Muscle layer of duodenum (tissue), 2 donors: ENCODE results near the gene ZNF683.

Experiments
- H3K27ac ChIP-seq: one replicate; pipeline ENCODE4 v1.7.0; 2013; ENCODE audit warnings: mild to moderate bottlenecking, low read length
- H3K27me3 ChIP-seq: one replicate; pipeline ENCODE4 v1.7.0; 2013; ENCODE audit warnings: low read depth, mild to moderate bottlenecking, control low read depth, low read length
- H3K36me3 ChIP-seq, 2 donors: one replicate each; pipeline ENCODE4 v1.7.0; 2013; ENCODE audit warnings: low read length in 2 of 2, control low read depth in 1 of 2, mild to moderate bottlenecking in 1 of 2; ENCODE audit not compliant: insufficient read depth in 2 of 2, control insufficient read depth in 1 of 2
- H3K4me1 ChIP-seq, 2 donors: one replicate each; pipeline ENCODE4 v1.7.0; 2013; ENCODE audit warnings: low read length in 2 of 2, mild to moderate bottlenecking in 2 of 2, control low read depth in 1 of 2, moderate library complexity in 1 of 2; ENCODE audit not compliant: insufficient read depth in 2 of 2, control insufficient read depth in 1 of 2
- H3K4me3 ChIP-seq, 2 donors: one replicate each; pipeline ENCODE4 v1.7.0; 2013; ENCODE audit warnings: low read length in 2 of 2, low read depth in 1 of 2, mild to moderate bottlenecking in 1 of 2
- H3K9me3 ChIP-seq, 2 donors: one replicate each; pipeline ENCODE4 v1.7.0; 2013; ENCODE audit warnings: low read length in 2 of 2, control low read depth in 1 of 2, mild to moderate bottlenecking in 1 of 2; ENCODE audit not compliant: control insufficient read depth in 1 of 2
- donor health status: healthy.

Gene ZNF683

GRCh38 chr1:26367441-26367840, 5.1 kb downstream of the ZNF683 start:
- H3K9me3 ChIP-seq = no peaks in the 10 kb centered on the region
- H3K36me3 ChIP-seq = no peaks in the 10 kb centered on the region
- H3K4me3 ChIP-seq = no peak overlapping the region
- H3K4me1 ChIP-seq = no peaks in the 10 kb centered on the region
- no peak overlapping the region for H3K27ac ChIP-seq
- no peaks in the 10 kb centered on the region for H3K27me3 ChIP-seq

- Histone ChIP-seq H3K36me3 (no peaks in the 10 kb centered on the region), H3K9me3 (no peaks in the 10 kb centered on the region), H3K27me3 (peaks cover 15% of the 10 kb centered on the region), H3K4me3 (no peak overlapping the region), H3K4me1 (peaks cover 0 to 13% of the 10 kb centered on the region in 2 donors), H3K27ac (no peak overlapping the region)
Measured at GRCh38 chr1:26364956-26365355, 7.6 kb downstream of the ZNF683 start.

GRCh38 chr1:26363549-26364448, 8.8 kb downstream of the ZNF683 start:
- Histone ChIP-seq H3K4me3 (no peak overlapping the region), H3K36me3 (no peaks in the 10 kb centered on the region), H3K4me1 (peaks cover 0 to 16% of the 10 kb centered on the region in 2 donors), H3K9me3 (no peaks in the 10 kb centered on the region), H3K27ac (no peak overlapping the region), H3K27me3 (peaks cover 17% of the 10 kb centered on the region)

GRCh38 chr1:26362331-26362730, 10.2 kb downstream of the ZNF683 start:
- Histone ChIP-seq H3K36me3 (no peaks in the 10 kb centered on the region), H3K9me3 (no peaks in the 10 kb centered on the region), H3K27ac (no peak overlapping the region), H3K4me3 (no peak overlapping the region), H3K27me3 (peaks cover 17% of the 10 kb centered on the region), H3K4me1 (peaks cover 0 to 16% of the 10 kb centered on the region in 2 donors)

GRCh38 chr1:26361605-26362122, 10.9 kb downstream of the ZNF683 start:
- Histone ChIP-seq H3K9me3 (no peaks in the 10 kb centered on the region), H3K27ac (no peak overlapping the region), H3K36me3 (no peaks in the 10 kb centered on the region), H3K27me3 (peaks cover 17% of the 10 kb centered on the region), H3K4me1 (peaks cover 0 to 16% of the 10 kb centered on the region in 2 donors), H3K4me3 (no peak overlapping the region)

GRCh38 chr1:26360807-26361604, 11.5 kb downstream of the ZNF683 start:
- H3K27me3 ChIP-seq = peaks cover 17% of the 10 kb centered on the region

GRCh38 chr1:26359981-26360806, 12.4 kb downstream of the ZNF683 start:
- H3K9me3 ChIP-seq = no peaks in the 10 kb centered on the region
- no peaks in the 10 kb centered on the region for H3K36me3 ChIP-seq
- H3K4me1 ChIP-seq = peaks cover 0 to 16% of the 10 kb centered on the region in 2 donors
- peaks cover 17% of the 10 kb centered on the region for H3K27me3 ChIP-seq
- peak overlapping the region in 1 of 2 donors; percentile 49 for H3K4me3 ChIP-seq
- H3K27ac ChIP-seq = no peak overlapping the region

More at GRCh38 chr1:26360807-26361604, 11.5 kb downstream of the ZNF683 start:
- Histone ChIP-seq H3K4me3 (peak overlapping the region in 1 of 2 donors; percentile 49), H3K9me3 (no peaks in the 10 kb centered on the region), H3K27ac (no peak overlapping the region), H3K4me1 (peaks cover 0 to 16% of the 10 kb centered on the region in 2 donors), H3K36me3 (no peaks in the 10 kb centered on the region)

GRCh38 chr1:26358411-26359384, 13.9 kb downstream of the ZNF683 start:
- Histone ChIP-seq H3K36me3 (no peaks in the 10 kb centered on the region), H3K4me3 (no peak overlapping the region), H3K9me3 (no peaks in the 10 kb centered on the region), H3K4me1 (peaks cover 0 to 16% of the 10 kb centered on the region in 2 donors), H3K27me3 (peaks cover 17% of the 10 kb centered on the region), H3K27ac (peak overlapping the region; percentile 18)

GRCh38 chr1:26357121-26357602, 15.4 kb downstream of the ZNF683 start:
- Histone ChIP-seq H3K27ac (no peak overlapping the region), H3K4me3 (no peak overlapping the region), H3K4me1 (peaks cover 0 to 16% of the 10 kb centered on the region in 2 donors), H3K27me3 (peaks cover 17% of the 10 kb centered on the region), H3K9me3 (no peaks in the 10 kb centered on the region), H3K36me3 (no peaks in the 10 kb centered on the region)

- H3K27ac ChIP-seq = no peak overlapping the region
- H3K36me3 ChIP-seq = no peaks in the 10 kb centered on the region
- H3K27me3 ChIP-seq = peaks cover 14% of the 10 kb centered on the region
- H3K9me3 ChIP-seq = no peaks in the 10 kb centered on the region
- H3K4me1 ChIP-seq = peaks cover 0 to 14% of the 10 kb centered on the region in 2 donors
- no peak overlapping the region for H3K4me3 ChIP-seq
Measured at GRCh38 chr1:26356106-26356505, 16.4 kb downstream of the ZNF683 start.
